A549 (cell line): ENCODE results near the gene RIN3.

ENCODE experiments used
- CEBPB ChIP-seq, 2 experiments: fragments of >200 bp in 1 of 2; sonication (Bioruptor Twin) in 1 of 2; formaldehyde crosslinking in 1 of 2; IDR thresholded peaks; 2 replicates each; pipeline ENCODE4 v1.6.1; 2012 to 2016
- CHD2 ChIP-seq: fragments of 150-350 bp; IDR thresholded peaks from 2 replicates; pipeline ENCODE4 v1.6.1; 2014; ENCODE audit warnings: low read length; ENCODE audit not compliant: partially characterized antibody

- TF ChIP-seq CHD2, result no peak
- TF ChIP-seq CEBPB (IDR thresholded peaks at IDR 0.05), result no peak
Observed at GRCh38 chr14:92644171-92644969, 130.8 kb downstream of the RIN3 start.
